Activated T-cell treated with anti-CD3 and anti-CD28 coated beads for 48 hours (primary cell): ENCODE data around the gene S1PR3.

Experiments
- DNase-seq: peaks from one replicate; pipeline ENCODE4 v3.0.0-alpha.2; 2020; ENCODE audit warnings: low read depth

The S1PR3 gene

DNA sequence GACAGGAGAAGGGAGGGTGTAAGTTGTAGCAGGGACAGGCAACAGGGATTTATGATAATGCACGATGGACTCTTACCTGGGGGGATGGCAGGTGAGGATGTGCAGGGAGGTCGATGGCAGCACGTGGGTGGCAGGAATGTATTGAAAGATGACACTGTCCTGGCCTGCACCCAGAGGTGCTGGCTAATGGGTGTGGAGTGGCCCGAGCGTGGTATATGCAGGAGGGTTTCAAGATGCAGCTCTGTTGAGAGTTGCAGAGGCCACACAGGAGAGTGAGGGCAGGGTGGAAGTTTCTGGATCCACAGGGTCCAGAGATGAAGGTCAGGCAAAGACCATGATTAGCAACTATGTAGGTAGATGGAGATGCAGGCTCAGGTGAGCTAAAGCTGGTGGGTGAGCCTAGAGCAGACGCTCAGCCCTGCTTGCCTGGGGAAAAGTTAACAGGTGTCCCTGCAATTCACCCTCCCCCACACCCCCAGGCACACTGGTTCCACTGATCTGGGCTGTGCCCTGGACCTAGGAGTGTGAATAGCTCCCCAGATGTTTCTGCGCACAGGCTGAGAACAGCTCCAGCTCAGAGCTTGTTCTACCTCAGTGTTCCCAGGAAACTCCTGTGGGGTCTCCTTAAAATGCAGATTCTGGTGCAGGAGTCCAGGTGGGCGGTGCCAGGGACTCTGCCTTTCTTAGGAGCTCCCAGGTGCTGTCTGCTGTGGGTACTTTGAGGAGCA, 21.5 kb upstream of the S1PR3 start:
- DNase-seq, result no peak

DNA sequence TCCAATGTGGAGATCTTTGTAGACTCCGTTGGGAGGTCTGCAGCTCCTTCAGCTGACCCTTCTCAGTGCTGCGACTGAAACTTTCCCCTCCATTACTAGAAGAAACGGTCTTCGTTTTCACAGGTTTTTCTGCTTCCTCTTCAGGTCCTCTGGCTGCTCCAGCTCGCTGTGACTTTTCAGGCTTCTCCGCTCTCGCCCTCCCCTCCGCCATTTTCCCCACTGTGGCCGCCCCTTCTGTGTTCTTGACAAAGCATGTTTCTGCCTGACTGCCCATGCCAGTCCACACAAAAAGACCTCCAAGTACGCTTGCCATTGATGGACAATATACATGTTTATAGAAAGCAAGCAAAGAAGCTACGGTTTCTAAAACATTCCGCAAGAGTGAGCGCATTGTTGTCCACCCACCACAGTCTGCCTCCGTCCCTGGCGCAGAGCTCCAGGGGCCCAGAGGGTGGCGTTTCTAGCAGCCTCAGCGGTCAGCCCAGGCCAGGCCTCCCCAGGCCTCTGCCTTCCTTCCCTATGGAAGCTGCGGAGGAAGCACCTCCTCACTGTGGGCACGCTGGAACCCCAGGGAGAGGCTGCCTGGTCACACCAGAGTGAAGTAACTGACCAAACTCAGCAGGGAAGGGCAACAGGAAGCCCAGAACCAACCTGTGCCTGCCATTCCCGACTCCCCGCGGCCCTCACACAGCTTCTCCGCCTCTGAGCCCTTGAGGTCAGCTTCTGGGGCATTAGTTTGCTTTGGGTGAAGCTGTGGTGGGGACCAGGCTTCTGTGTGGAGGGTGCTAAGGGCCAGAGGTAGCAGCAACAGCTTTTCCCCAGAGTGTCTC, 19.9 kb upstream of the S1PR3 start:
- no peak for DNase-seq

DNA sequence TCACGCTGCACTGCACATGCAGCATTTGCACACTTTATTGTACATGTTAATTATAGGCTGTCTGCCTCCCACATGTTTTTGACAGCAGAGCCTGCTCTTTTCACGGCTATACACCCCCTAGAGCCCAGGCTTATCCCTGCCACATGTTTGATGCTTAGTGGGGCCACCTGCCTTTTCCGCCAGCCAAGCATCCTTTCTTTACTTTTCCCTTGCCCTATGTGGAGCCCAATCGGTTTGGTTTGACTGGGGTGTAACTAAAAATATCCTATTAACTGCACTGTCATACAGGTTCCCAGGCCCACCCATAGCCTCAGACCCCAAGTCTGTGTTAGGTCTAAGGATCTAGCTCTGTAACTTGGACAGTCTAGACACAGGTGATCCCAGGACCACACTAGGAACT, 18.9 kb upstream of the S1PR3 start:
- no peak for DNase-seq

DNA sequence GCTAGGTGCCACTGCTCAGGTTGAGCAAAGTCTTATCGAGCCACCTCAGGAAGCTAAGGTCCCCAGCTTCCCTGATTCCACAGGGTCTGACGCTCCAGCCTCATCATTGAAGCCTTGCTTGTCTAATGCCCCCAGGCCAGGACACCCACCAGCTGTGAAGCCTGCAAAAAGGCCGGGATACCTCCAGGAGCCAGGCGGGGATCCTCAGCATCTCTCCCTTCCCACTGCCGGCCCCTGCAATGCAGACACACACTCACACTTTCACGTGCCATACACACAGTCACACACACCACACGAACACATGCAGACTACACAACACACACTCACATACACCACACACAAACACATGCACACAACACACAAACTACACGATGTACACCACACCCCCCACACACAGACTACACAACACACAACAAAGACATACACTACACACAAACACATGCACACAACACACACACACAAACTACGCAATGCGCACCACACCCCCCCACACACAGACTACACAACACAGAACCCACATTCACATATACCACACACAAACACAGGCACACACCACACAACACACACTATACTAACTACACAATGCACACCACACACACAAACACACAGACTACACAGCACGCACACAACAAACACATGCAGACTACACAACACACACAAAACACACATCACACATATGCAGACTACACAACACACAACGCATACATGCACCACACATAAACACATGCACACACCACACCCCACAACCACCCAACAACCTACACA, 17.8 kb upstream of the S1PR3 start:
- no peak for DNase-seq

DNA sequence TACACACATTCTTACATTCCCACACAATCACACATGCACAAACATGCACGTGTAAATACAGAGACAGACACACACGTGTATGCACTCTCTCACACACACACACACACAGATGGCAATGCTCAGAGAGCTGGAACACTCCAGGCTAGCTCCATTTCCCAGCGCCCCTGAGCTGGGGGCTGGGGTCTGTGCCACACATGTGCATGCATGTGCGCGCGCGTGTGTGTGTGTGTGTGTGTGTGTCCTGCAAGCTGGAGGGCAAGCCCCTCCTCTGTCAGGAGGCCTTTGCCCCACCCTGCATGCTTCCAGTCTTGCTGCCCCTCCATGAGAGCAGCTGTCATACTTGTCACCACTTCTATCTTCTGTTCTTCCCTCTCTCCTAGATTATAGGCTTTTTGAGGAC, 16.6 kb upstream of the S1PR3 start:
- no peak for DNase-seq

DNA sequence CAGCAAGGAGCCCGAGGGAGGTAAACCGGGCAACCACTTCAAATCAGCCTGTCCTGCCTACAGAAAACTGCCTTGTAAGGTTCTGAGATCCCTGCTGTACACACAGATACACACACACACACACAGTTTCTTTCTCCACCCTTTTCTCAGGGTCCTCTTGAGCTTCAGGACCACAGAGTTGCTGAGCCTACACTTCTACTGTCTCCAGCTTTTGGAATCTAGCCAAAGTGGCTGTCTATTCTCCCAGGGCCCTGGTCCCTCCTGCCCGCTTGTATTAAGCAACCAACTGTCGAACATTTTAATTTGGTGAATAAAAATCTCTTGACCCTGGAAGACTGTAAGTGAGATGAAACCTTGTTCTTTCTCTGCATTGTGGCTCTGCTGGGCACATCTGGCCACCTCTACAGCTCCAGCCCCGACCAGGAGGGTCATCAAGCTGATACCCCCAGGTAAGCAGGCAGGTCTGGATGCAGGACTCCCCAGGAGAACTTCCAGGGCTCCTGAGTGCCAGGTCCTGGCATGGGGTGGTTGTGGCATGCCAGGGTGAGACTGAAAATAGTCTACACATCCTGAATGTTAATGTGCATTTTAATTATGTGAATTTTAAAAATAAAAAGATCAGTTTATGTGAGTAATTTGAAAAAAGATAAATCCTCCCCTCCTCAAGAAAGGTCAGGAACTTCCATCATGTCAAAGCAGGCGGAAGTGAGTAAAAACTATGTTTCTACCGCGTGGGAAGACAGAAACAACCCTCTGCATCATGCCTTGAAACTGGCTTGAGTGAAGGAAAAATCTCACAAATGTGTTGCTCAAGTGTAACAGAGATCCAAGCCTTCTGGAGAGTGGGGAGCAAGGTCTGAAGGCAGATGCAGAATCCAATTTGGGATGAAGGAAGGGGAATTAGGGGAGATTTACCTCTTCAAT, 15.0 kb upstream of the S1PR3 start:
- no peak for DNase-seq

DNA sequence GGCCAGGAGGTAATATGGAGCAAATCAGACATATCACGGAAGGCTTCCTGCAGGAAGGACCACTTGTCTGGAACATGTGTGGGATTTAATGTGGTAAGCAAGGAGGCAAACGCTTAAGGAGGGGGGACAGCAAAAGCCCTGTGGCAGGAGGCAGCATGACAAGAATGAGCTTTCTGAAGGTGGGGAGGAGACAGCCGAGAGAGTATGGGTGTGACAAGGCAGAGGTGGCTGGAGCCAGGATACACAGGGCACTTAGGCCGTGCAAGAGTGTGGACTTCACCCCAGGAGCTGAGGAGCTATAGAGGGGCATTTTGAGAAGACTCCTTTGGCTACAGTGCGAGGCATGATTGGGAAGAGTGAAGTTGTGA, 14.4 kb upstream of the S1PR3 start:
- DNase-seq, result no peak

DNA sequence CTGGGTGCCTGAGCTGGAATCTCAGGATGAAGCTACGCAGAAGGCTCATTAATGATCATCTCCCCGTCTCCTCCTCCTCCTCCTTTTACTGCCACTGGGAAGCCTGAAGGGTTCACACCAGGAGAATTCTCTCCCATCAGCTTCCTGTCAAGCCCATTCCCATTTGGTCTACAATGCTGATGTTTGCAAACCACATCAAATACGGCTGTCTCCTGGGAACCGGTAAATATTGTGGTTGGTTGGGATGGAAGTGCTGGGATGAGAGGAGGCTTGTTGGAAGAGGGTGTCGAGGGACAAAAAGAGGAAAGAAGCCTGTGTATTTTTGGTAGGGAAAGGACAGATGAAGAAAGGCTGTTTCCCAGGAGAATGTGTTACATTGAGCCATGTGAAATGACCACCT, 13.2 kb upstream of the S1PR3 start:
- DNase-seq, result no peak

DNA sequence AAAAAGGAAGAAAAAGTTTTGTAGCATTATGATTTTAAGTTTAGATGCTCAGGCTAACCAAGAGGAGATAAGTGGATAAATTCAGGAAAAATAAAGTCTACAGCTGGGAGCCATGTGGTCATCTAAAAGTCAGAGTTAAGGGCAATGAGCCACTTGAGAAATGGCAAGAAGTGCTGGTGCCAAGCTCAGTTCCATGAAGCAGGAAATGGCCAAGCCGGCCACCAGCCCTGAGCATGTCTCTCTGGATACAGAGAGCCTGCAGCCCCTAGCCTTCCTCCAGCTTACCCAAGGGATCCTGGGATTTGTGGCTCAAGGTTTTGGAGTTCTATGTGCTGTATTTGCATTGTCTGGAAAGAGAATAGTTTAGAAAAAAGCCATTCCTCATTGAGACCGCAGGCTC, 12.2 kb upstream of the S1PR3 start:
- no peak for DNase-seq

DNA sequence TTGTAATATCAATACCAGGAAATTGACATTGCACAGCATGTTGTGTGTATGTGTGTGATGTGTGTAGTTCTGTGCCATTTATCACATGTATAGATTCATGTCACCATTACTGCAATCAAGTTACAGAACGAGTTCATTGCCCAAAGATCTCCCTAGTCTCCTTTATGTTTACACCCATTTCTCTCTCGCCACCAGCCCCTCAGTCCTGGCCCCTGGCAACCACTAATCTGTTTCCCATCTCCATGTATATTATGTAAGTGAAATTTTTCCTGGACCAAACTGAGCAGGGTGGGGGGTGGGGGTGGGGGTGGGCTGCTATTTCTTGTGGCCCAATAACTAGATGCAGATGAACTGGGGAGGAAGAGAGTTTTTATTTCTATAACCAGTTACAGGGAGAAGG, 11.5 kb upstream of the S1PR3 start:
- no peak for DNase-seq

DNA sequence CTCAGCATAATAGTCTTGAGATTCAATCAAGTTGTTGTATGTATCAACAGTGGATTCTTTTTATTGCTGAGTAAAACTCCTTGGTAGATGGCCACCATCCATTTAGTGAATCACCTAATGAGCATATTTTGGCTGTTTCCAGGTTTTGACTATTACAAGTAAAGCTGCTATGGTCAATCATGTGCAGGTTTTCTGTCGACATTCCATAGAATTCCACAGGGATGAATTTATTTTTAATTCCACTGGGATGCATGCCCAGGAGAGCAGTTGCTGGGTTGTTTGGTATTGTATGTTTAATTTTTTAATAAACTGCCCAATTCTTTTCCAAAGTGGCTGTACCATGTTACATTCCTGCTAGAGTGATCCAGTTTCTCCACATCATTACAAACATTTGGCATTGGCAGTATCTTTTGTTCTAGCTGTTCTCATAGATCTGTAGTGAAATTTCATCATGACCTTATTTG, 10.5 kb upstream of the S1PR3 start:
- DNase-seq, result no peak

DNA sequence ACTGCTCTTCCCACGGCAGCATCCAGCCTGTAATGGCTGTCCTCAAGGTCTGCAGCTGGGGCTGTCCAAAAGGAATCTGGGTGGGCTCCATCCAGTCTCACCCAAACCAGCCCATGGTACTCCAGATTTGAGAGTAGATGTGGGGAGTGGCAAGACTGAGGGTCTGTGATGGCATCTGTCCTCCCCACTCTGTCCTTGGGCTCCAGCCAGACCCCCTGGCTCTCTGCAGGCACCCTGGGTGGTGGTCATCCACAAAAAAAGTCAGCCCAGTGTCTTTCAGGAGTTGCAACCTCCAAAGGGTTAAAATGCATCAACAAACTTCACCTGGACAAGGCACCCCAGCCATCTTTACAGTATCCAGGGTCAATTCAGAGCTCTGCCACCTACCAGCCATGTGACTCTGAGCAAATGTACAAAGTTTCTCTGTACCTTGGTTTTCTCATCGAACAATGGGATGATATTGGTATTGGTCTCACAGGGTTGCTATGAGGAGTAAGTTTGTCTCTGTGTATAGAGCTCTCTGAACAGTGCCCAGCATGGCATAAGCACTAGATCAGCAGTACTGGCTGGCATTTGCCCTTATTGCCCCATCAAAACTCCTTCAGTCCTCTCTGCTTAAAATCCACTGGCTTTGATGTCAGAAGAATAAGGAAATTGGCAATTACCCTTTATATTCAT, 7.3 kb upstream of the S1PR3 start:
- no peak for DNase-seq

DNA sequence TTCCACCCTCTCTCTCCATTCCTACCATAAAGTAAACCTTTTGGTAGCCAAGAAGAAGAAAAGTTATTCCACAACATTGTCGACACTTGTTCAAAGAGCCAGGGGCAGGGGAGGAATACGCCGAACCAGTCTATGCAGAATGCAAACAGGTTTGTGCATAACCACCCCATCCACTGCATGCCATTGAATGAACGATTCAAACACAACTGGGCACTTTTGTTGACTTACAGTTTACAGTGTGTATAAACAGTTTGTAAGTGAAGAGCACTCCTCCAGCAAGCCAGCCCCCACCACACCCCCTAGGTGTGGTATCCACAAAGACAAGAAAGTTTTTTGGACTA, 6.8 kb upstream of the S1PR3 start:
- no peak for DNase-seq

DNA sequence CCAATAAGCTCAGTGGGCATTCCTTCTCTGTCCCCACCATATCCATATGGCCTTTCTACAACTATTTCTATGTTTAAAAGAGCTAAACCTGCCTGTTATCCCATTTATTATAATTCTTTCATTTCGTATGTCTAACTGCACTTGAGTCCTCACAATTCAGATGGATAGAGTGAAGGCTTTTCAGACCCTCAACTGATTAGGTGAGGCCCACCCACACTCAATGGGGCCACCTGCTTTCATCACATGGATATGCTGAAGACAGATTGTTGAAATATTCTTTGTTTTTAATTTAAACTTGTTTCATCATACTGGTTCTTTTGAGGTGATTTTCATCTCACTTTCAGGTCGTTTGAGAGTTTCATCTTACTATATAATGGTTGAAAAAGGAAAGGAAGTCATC, 5.7 kb upstream of the S1PR3 start:
- DNase-seq, result no peak

DNA sequence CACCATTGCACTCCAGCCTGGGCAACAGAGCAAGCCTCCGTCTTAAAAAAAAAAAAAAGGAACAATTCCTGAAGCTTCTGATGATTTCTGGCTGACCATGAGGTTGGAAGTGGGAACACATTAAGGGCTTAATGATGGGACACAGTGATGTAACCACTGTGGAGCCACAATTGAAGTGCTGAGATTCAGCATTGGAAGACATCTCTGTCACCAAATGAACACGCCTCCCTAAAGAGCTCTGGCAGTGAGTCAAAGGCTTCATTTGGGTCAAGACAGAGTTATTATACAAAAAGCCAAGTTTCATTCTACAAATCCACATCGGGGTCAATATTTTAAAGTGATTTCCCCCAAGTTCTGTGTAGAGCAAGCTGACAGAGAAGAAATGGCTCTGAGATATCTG, 4.5 kb upstream of the S1PR3 start:
- DNase-seq, result no peak

DNA sequence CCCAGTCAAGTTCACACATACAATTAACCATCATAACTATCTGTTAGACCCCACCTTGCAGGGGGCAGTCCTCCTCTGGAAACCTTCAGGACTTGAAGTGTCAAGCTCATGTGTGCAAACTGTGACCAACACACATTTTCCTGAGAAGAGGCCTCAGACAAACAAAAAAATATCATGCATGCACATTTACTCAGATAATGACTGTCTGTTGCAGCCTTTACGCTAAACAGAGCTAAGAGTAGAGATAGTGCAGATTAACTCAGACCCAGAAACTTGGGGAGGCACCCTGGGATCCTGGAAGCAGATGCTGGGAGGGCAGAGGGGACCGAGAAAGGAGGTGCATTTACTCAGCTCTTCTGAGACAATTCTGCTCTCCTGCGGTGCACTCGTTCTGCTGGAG, 3.6 kb upstream of the S1PR3 start:
- no peak for DNase-seq

DNA sequence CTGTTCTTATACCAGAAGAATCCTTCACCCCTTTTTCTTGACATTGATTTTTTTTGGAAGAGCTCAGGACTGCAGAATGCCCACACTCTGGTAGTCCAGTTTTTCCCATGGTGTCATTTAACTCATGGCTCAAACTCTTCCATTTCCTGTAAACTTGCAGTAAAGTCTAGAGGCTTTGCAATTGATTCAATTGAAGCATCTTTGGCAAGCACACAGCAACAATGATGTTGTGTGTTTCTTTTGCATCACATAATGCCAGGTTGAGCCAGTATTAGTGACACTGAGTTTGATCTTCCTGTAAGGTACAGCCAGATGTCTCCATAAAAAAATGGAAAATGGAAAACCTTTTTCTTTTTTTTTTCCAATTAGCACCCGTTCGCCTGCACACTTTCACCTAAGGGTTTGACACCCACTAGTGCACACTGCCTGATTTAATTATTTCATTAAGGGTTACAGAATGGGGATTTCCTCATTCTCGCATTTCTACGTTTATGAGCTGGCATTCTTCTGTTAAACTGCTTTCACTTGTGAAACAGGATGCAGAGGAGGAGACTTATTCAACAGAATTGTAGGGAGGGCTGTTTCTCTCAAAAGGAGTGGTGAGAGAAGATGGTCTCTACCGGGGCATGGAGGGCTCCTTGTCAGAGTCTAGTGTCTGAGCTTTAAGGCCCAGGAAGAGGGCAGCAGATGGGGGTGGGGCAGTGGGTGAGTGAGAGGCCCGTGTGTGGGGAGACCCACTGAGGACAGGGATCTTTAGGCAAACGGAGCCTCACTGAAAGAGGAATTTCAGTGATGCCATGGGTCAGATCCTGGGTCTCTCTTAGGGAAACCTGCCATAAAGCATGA, 2.2 kb upstream of the S1PR3 start:
- DNase-seq, result no peak

DNA sequence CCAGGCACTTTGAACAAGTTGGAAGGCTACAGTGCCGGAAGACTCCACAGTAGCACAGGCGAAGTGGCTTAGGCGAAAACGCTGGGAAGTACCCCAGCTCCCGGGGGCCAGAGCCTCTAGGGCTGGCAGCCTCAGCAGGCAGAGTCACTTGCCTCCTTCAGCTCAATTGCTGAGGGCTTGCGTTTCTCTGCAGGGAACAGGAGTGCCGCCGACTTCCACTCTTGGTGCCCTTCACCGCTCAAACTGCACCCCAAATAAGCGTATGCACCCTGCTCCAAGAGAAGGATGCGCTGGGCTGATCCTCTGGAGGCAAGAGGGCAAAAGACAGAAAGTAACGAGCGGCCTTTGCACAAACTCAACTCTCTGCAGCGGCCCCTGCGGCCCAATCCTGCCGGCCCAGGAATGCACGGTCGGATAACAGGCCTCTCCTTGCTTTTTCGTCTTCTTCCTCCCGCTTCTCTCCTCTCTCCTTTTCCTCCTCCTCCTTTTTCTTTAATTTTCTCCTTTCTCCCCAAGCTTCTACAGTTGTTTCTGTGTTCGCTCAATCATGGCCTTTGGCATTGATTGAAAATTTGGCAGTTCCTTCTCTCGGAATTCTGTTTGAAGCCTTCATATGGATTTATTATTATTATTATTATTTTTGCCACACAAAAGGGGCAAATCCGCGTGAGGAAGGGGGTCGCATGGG, 1.1 kb upstream of the S1PR3 start:
- DNase-seq, result no peak

DNA sequence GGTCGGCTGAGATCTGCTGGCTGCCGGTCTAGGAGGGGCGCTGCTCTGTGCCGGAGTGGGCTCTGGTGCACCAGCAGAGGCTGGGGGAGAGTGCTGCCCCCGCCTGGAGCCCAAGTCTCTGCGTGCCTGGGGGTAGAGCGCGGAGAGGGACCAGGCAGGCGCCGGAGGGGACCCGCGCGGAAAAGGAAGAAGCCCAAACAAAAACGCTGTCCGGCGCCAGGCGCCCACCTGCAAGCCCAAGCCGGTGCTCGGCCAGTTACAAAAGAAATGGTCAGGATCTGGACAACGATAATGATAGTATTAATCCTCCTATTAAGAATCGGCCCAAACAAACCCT, 571 bp upstream of the S1PR3 start:
- DNase-seq, result no peak

DNA sequence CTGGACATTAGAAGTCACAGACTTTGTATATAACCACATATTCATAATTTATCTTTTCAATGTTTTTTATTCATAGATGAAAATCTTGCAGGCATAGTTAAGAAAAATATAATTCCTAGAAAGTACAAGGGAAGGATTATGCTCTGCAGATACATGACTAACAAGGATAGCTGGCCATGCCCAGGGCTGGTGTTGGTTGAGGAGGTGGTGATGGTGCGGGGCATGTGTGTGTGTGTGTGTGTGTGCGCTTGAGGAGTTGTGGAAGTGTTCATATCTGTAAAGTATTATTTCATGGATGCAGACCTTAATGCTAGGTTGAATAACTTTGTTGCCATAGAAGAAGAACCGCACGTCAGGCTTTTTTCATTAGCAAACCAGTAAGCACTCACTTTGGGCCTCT, 1.3 kb downstream of the S1PR3 start:
- no peak for DNase-seq
